ENCODE results near the gene MAPK11. TPM values are rescaled to one million over a fixed set of nuclear protein-coding genes. Genes with fewer than 3 reads are reported as not detected.

MAPK11 gene
- total and polyA plus RNA-seq, 2 donors (not counting 1 experiment from before 2014, with no cell fraction given), result 8.1 to 9.9 TPM

DNA sequence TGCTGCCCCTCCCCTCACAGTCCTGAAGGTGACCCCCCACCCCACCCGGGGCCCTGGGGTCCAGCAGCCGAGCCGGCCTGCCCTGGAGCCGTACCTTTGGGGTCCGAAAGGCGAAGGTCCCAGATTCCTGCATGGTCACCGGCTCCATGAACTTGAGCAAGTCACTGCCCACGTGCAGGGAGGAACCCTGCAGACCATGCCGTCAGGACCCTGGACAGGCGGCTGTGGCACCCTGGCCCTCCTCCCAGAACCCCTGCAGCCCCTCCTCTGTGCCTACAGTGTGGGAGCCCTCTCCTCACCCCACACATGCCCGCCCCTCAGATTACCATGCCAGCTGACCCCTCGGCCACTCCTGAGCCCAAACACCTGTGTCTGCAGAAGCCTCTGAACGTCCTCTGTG lies 14.3 kb upstream of the MAPK11 start:
- peaks cover 0 to 4% (median 0%) of the 10 kb centered on the region in 3 donors for H3K9me3 ChIP-seq (ENCODE audit: control extremely low read depth in 1 of 3, control insufficient read depth in 2 of 3, insufficient read depth in 1 of 3, low read length in 2 of 3)
- no peak overlapping the region for H3K4me2 ChIP-seq (replicated peaks; ENCODE audit: low read depth, low read length, poor library complexity, severe bottlenecking)
- no peak overlapping the region for H2AFZ ChIP-seq (ENCODE audit: insufficient read depth, low read depth, low read length, poor library complexity, severe bottlenecking)
- no peak overlapping the region for H3K4me3 Mint-ChIP-seq
- H3K9ac ChIP-seq (ENCODE audit: low read length), result no peak overlapping the region
- TF ChIP-seq, protein P1, sequence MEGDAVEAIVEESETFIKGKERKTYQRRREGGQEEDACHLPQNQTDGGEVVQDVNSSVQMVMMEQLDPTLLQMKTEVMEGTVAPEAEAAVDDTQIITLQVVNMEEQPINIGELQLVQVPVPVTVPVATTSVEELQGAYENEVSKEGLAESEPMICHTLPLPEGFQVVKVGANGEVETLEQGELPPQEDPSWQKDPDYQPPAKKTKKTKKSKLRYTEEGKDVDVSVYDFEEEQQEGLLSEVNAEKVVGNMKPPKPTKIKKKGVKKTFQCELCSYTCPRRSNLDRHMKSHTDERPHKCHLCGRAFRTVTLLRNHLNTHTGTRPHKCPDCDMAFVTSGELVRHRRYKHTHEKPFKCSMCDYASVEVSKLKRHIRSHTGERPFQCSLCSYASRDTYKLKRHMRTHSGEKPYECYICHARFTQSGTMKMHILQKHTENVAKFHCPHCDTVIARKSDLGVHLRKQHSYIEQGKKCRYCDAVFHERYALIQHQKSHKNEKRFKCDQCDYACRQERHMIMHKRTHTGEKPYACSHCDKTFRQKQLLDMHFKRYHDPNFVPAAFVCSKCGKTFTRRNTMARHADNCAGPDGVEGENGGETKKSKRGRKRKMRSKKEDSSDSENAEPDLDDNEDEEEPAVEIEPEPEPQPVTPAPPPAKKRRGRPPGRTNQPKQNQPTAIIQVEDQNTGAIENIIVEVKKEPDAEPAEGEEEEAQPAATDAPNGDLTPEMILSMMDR (IDR thresholded peaks at IDR 0.05), result no peak
- TF ChIP-seq EZH2 (IDR thresholded peaks at IDR 0.05; ENCODE audit: borderline replicate concordance, insufficient read depth, low read depth, low read length, poor library complexity, severe bottlenecking), result no peak
- no peaks in the 10 kb centered on the region for H3K27me3 ChIP-seq (replicated peaks in 1 of 4; ENCODE audit: control extremely low read depth in 1 of 4, control insufficient read depth in 3 of 4, insufficient read depth in 4 of 4, low read length in 3 of 4)
- DNase-seq (no peak), ATAC-seq (ENCODE audit: low read depth) (no peak)
- no peak overlapping the region for H3K27ac ChIP-seq (ENCODE audit: low read length in 2 of 2)
- no peaks in the 10 kb centered on the region for H3K79me2 ChIP-seq (ENCODE audit: control insufficient read depth, insufficient read depth, low read length)
- H3K27ac Mint-ChIP-seq, result no peak overlapping the region
- intact Hi-C loops (cut with micrococcal nuclease), result no loop called here
- no peaks in the 10 kb centered on the region for H3K4me1 Mint-ChIP-seq
- H3K36me3 ChIP-seq (replicated peaks in 1 of 2; ENCODE audit: control extremely low read depth in 1 of 2, control insufficient read depth in 1 of 2, extremely low read depth in 1 of 2, insufficient read depth in 2 of 2, low read length in 1 of 2), result no peaks in the 10 kb centered on the region
- H3K27me3 Mint-ChIP-seq, result no peaks in the 10 kb centered on the region
- WGBS (ENCODE audit: insufficient coverage), result 95% methylated on average over 13 of the region's 13 CpGs
- no peaks in the 10 kb centered on the region for H3K4me1 ChIP-seq (ENCODE audit: control insufficient read depth in 2 of 2, insufficient read depth in 2 of 2, low read length in 2 of 2)
- no peak overlapping the region for H3K4me3 ChIP-seq (ENCODE audit: control extremely low read depth in 1 of 5, extremely low read depth in 1 of 5, insufficient read depth in 1 of 5, low read depth in 2 of 5, low read length in 4 of 5)
- H3K9me3 Mint-ChIP-seq (ENCODE audit: insufficient read depth), result no peaks in the 10 kb centered on the region
- ChIA-PET CTCF (no interaction called here), POLR2A (no interaction called here)
- no peaks in the 10 kb centered on the region for H4K20me1 ChIP-seq (ENCODE audit: control insufficient read depth, insufficient read depth, low read length, poor library complexity, severe bottlenecking)

DNA sequence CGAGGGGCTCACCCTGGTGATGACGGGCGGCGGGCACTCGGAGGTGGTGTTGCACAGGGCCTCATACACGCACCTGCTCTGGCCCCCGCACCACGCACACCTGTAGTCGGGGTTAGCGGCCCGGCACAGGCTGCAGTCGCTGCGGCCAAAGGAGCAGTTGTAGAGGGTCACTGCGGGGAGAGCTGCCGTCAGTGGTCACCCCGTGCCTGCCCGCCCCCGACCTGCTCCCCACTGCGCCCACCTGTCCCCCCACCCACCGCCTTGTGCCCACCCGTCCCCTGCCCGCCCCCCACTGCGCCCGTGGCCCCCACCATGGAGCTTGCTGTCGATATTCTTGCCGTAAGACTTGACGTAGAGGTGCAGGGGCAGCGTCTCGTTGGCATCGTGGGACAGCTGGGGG lies 13.6 kb upstream of the MAPK11 start:
- intact Hi-C loops (cut with micrococcal nuclease), result no loop called here
- Histone ChIP-seq H4K20me1 (ENCODE audit: control insufficient read depth, insufficient read depth, low read length, poor library complexity, severe bottlenecking) (no peaks in the 10 kb centered on the region), H3K4me3 (ENCODE audit: control extremely low read depth in 1 of 5, extremely low read depth in 1 of 5, insufficient read depth in 1 of 5, low read depth in 2 of 5, low read length in 4 of 5) (no peak overlapping the region), H3K9ac (ENCODE audit: low read length) (no peak overlapping the region), H3K36me3 (replicated peaks in 1 of 2; ENCODE audit: control extremely low read depth in 1 of 2, control insufficient read depth in 1 of 2, extremely low read depth in 1 of 2, insufficient read depth in 2 of 2, low read length in 1 of 2) (no peaks in the 10 kb centered on the region), H3K9me3 (ENCODE audit: control extremely low read depth in 1 of 3, control insufficient read depth in 2 of 3, insufficient read depth in 1 of 3, low read length in 2 of 3) (peaks cover 0 to 4% (median 0%) of the 10 kb centered on the region in 3 donors), H3K27me3 (replicated peaks in 1 of 4; ENCODE audit: control extremely low read depth in 1 of 4, control insufficient read depth in 3 of 4, insufficient read depth in 4 of 4, low read length in 3 of 4) (no peaks in the 10 kb centered on the region), H3K4me2 (replicated peaks; ENCODE audit: low read depth, low read length, poor library complexity, severe bottlenecking) (no peak overlapping the region), H3K4me1 (ENCODE audit: control insufficient read depth in 2 of 2, insufficient read depth in 2 of 2, low read length in 2 of 2) (no peaks in the 10 kb centered on the region), H3K27ac (ENCODE audit: low read length in 2 of 2) (no peak overlapping the region), H3K79me2 (ENCODE audit: control insufficient read depth, insufficient read depth, low read length) (no peaks in the 10 kb centered on the region), H2AFZ (ENCODE audit: insufficient read depth, low read depth, low read length, poor library complexity, severe bottlenecking) (no peak overlapping the region)
- H3K27me3 Mint-ChIP-seq, result no peaks in the 10 kb centered on the region
- H3K27ac Mint-ChIP-seq, result no peak overlapping the region
- ChIA-PET CTCF (no interaction called here), POLR2A (no interaction called here)
- no peaks in the 10 kb centered on the region for H3K9me3 Mint-ChIP-seq (ENCODE audit: insufficient read depth)
- 96% methylated on average over 25 of the region's 30 CpGs for WGBS (ENCODE audit: insufficient coverage)
- DNase-seq (no peak), ATAC-seq (ENCODE audit: low read depth) (no peak)
- H3K4me3 Mint-ChIP-seq, result no peak overlapping the region
- TF ChIP-seq, protein P1 (IDR thresholded peaks at IDR 0.05), result no peak
- no peak for TF ChIP-seq EZH2 (IDR thresholded peaks at IDR 0.05; ENCODE audit: borderline replicate concordance, insufficient read depth, low read depth, low read length, poor library complexity, severe bottlenecking)
- H3K4me1 Mint-ChIP-seq, result no peaks in the 10 kb centered on the region

Data from B cell (primary cell).